Kidney epithelial cell (primary cell): ENCODE data around the gene SERPINC1. TPM values are rescaled to one million over a fixed set of nuclear protein-coding genes. Genes with fewer than 3 reads are reported as not detected.

ENCODE experiments used
- DNase-seq: peaks from one replicate; pipeline ENCODE4 v3.0.0-alpha.2; 2010; ENCODE audit warnings: low read depth
- H3K27me3 ChIP-seq: 2 replicates; pipeline ENCODE4 v1.6.0; 2011; ENCODE audit warnings: low read length; ENCODE audit not compliant: control insufficient read depth, insufficient read depth
- H3K36me3 ChIP-seq: 2 replicates; pipeline ENCODE4 v1.5.1; 2011; ENCODE audit warnings: low read length; ENCODE audit not compliant: control insufficient read depth, insufficient read depth
- H3K4me3 ChIP-seq: 2 replicates; pipeline ENCODE4 v1.5.1; 2011; ENCODE audit warnings: low read depth, mild to moderate bottlenecking, control low read depth, low read length
- total RNA-seq: library from RNA; depleted of rRNA; stranded (reverse); fragments of >200 nt; gene quantifications from 2 replicates; pipeline ENCODE4 v1.2.3, GENCODE V29; 2015
- TF ChIP-seq, protein P1 (sequence below): IDR thresholded peaks from 2 replicates; pipeline ENCODE4 v1.5.1; 2011; ENCODE audit warnings: mild to moderate bottlenecking, moderate library complexity, low read length, control low read depth, inconsistent platforms; ENCODE audit not compliant: insufficient read depth, poor library complexity, severe bottlenecking

Gene SERPINC1
- total RNA-seq, 1 donor from 2014 or later, result 0.25 TPM

DNA sequence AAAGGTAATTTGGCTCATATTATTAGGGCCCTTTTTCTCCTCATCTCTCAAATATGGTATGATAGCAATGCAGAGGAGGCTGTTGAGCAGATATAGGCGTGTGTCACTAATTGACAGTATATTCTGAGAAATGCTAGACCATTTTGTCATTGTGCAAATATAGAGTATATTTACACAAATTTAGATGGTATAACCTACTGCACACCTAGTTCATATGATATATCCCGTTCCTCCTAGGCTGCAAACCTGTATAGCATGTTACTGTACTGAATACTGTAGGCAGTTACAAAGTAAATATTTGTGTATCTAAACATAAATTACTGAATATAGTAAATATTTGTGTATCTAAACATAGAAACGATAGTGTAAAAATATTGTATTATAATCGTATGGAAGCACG lies 40.4 kb downstream of the SERPINC1 start:
- TF ChIP-seq, protein P1, sequence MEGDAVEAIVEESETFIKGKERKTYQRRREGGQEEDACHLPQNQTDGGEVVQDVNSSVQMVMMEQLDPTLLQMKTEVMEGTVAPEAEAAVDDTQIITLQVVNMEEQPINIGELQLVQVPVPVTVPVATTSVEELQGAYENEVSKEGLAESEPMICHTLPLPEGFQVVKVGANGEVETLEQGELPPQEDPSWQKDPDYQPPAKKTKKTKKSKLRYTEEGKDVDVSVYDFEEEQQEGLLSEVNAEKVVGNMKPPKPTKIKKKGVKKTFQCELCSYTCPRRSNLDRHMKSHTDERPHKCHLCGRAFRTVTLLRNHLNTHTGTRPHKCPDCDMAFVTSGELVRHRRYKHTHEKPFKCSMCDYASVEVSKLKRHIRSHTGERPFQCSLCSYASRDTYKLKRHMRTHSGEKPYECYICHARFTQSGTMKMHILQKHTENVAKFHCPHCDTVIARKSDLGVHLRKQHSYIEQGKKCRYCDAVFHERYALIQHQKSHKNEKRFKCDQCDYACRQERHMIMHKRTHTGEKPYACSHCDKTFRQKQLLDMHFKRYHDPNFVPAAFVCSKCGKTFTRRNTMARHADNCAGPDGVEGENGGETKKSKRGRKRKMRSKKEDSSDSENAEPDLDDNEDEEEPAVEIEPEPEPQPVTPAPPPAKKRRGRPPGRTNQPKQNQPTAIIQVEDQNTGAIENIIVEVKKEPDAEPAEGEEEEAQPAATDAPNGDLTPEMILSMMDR, result no peak
- Histone ChIP-seq H3K4me3 (no peak overlapping the region), H3K27me3 (no peaks in the 10 kb centered on the region), H3K36me3 (no peaks in the 10 kb centered on the region)
- DNase-seq, result no peak

DNA sequence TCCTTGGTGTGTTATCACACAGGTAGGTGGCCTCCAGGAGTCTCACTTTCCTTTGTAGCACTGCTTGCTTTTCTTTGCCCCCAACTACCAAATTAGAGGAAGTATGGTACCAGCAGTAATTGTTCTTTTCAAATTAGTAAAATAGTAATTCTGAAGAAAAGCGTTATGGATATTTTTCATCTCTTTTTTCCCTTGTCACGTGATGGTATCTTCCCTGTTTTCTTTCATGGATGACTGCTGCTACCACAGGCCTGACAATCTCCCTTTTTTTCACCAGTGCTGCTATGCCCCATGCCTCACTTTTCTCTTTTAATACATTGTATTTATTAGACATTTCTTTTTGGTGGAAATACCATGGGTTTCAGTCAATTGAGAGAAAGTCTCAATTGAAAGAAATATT lies 45.6 kb downstream of the SERPINC1 start:
- Histone ChIP-seq H3K36me3 (peaks cover 5% of the 10 kb centered on the region), H3K4me3 (no peak overlapping the region), H3K27me3 (no peaks in the 10 kb centered on the region)
- TF ChIP-seq, protein P1, result no peak
- no peak for DNase-seq

DNA sequence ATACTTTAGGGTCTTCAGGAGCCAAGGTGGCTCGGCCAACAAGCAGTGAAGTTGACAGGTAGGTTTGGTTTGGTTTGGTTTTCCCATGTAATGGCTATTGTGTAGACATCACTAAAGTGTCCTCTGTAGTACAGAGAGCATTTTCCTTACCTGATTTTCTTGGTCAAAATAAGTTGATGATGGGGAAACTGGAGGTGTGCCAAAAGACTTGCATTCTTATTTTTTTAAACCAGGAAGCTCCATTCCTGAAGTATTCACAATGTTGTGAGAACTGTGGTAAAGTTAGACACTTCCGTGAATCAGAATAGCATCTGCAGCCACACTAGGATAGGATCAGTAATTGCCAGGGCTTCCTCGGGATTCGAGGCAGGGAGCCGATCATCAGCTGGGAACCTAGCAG lies 46.0 kb downstream of the SERPINC1 start:
- TF ChIP-seq, protein P1, result no peak
- peaks cover 5% of the 10 kb centered on the region for H3K36me3 ChIP-seq
- no peak for DNase-seq
- no peaks in the 10 kb centered on the region for H3K27me3 ChIP-seq
- no peak overlapping the region for H3K4me3 ChIP-seq

DNA sequence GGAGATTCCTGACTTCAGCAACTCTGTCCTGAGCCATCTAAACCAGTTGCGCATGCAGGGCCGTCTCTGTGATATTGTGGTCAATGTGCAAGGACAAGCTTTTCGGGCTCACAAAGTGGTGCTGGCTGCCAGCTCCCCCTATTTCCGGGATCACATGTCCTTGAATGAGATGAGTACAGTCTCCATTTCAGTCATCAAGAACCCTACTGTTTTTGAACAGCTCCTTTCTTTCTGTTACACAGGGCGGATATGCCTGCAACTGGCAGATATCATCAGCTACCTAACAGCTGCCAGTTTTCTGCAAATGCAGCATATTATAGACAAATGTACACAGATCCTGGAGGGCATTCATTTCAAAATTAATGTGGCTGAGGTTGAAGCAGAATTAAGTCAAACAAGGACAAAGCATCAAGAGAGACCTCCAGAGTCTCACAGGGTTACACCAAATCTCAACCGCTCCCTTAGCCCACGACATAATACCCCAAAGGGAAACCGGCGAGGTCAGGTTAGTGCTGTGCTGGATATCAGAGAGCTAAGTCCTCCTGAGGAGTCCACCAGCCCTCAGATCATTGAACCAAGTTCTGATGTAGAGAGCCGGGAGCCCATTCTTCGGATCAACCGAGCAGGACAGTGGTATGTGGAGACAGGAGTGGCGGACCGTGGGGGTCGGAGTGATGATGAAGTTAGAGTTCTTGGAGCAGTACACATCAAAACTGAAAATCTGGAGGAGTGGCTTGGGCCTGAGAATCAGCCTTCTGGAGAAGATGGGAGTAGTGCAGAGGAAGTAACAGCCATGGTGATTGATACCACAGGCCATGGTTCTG lies 46.7 kb downstream of the SERPINC1 start:
- Histone ChIP-seq H3K27me3 (no peaks in the 10 kb centered on the region), H3K4me3 (no peak overlapping the region), H3K36me3 (peaks cover 5% of the 10 kb centered on the region)
- TF ChIP-seq, protein P1, result no peak
- no peak for DNase-seq

DNA sequence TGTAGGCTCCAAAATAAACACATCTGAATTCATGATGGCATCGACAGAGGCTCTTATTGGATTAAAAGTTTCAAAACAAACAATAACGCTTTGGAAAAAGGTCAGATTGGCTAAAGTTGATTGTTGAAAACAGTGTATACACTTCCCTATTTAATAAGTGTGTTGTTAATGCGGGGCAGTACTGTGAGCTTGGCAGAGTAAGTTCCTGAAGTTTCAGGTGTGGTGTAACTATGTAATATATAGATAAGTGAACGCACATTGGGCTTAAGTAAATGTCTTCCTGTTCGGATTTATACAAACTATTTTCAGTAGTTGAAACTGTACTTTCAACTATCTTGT lies 48.1 kb downstream of the SERPINC1 start:
- no peaks in the 10 kb centered on the region for H3K27me3 ChIP-seq
- TF ChIP-seq, protein P1, result no peak
- peaks cover 6% of the 10 kb centered on the region for H3K36me3 ChIP-seq
- no peak for DNase-seq
- peak overlapping the region; percentile 75 for H3K4me3 ChIP-seq

DNA sequence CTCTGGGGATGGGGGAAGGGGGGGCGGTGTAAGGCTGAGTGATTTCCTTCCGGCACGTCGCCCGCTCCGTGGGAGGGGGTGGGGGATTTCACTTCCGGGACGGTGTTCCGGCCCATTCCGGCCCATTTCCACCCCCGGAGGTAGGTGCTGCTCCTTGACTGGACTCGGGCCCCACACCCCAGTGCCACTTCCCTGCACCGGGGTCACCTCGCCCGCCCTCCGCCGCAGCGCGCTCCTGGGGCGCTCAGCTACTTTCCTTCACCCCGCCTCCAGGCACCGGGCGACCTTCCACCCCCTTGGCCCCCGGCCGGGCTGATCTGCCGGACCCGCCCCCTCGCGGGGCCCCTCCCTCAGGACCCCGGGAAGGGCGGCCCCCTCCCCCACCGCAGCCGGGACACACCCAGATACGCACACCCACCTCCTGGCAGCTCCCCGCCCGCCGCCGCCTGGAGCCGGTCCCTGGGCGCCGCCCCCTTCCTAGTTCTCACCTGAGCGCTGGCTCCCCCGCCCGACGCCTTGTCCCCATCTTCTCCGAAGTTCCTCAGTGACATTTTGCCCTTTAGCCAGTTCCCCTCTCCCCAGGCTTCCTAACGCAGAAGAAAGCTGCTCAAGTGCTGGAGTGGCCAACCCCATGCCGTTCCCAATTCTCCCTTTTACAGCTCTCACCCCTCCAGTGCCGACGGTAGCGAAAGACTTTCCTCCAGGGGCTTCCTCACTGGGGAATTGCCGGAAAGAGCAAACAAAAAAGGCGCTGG lies 48.7 kb downstream of the SERPINC1 start, which contains the start of gene ZBTB37:
Gene ZBTB37 (plus strand): TSS at position 115 of the 755 bp plus-strand sequence. CDS start 1,846 bp downstream, outside the sequence.
- Histone ChIP-seq H3K36me3 (peaks cover 6% of the 10 kb centered on the region), H3K27me3 (no peaks in the 10 kb centered on the region), H3K4me3 (peak within 1 kb of the TSS; percentile 75)
- TF ChIP-seq, protein P1, result no peak
- DNase-seq, result peak; percentile 21
